Measurements from ENCODE around the gene PTPN14.
A peak's percentile ranks its signal among the peaks of the same experiment; 100 is the strongest.

The PTPN14 gene

GRCh38 chr1:214460304-214460916 is 91.0 kb downstream of the PTPN14 start:
- Histone ChIP-seq H3K4me1 (ENCODE audit: insufficient read depth, low read length) (peaks cover 33% of the 10 kb centered on the region), H3K4me3 (ENCODE audit: low read length) (no peak overlapping the region), H3K27me3 (ENCODE audit: insufficient read depth, low read length) (no peaks in the 10 kb centered on the region), H3K36me3 (ENCODE audit: insufficient read depth, low read length) (peaks cover 9% of the 10 kb centered on the region; the same call in 1 of the 2 replicates), H3K27ac (ENCODE audit: low read depth, low read length) (peak overlapping the region; percentile 56; the same call in 1 of the 2 replicates), H3K9me3 (ENCODE audit: insufficient read depth, low read depth, low read length) (no peaks in the 10 kb centered on the region), H3K9ac (ENCODE audit: low read depth, low read length) (peak overlapping the region; percentile 32; the same call in 1 of the 2 replicates)
- WGBS = 83% methylated on average over 2 of the region's 2 CpGs

GRCh38 chr1:214459895-214460294 is 91.5 kb downstream of the PTPN14 start:
- H3K27ac ChIP-seq (ENCODE audit: low read depth, low read length) = 0 out of 2 replicates have a peak overlapping the region, but pooled peaks have one; percentile 2
- no peaks in the 10 kb centered on the region for H3K9me3 ChIP-seq (ENCODE audit: insufficient read depth, low read depth, low read length)
- H3K4me1 ChIP-seq (ENCODE audit: insufficient read depth, low read length) = peaks cover 39% of the 10 kb centered on the region
- H3K4me3 ChIP-seq (ENCODE audit: low read length) = no peak overlapping the region
- no peaks in the 10 kb centered on the region for H3K27me3 ChIP-seq (ENCODE audit: insufficient read depth, low read length)
- H3K9ac ChIP-seq (ENCODE audit: low read depth, low read length) = no peak overlapping the region
- H3K36me3 ChIP-seq (ENCODE audit: insufficient read depth, low read length) = peaks cover 9% of the 10 kb centered on the region; the same call in 1 of the 2 replicates
- WGBS = 81% methylated on average over 3 of the region's 3 CpGs

- H3K9me3 ChIP-seq (ENCODE audit: insufficient read depth, low read depth, low read length) = no peaks in the 10 kb centered on the region
- no peak overlapping the region for H3K9ac ChIP-seq (ENCODE audit: low read depth, low read length)
- no peak overlapping the region for H3K27ac ChIP-seq (ENCODE audit: low read depth, low read length)
- 80% methylated on average over 1 of the region's 1 CpG for WGBS
- no peak overlapping the region for H3K4me3 ChIP-seq (ENCODE audit: low read length)
- H3K4me1 ChIP-seq (ENCODE audit: insufficient read depth, low read length) = peaks cover 45% of the 10 kb centered on the region
- peaks cover 4% of the 10 kb centered on the region; the same call in 1 of the 2 replicates for H3K36me3 ChIP-seq (ENCODE audit: insufficient read depth, low read length)
- no peaks in the 10 kb centered on the region for H3K27me3 ChIP-seq (ENCODE audit: insufficient read depth, low read length)
Measured at GRCh38 chr1:214458541-214458940, 92.9 kb downstream of the PTPN14 start.

GRCh38 chr1:214455971-214456867 is 95.2 kb downstream of the PTPN14 start:
- Histone ChIP-seq H3K36me3 (ENCODE audit: insufficient read depth, low read length) (peaks cover 5% of the 10 kb centered on the region; the same call in 1 of the 2 replicates), H3K27ac (ENCODE audit: low read depth, low read length) (no peak overlapping the region), H3K9ac (ENCODE audit: low read depth, low read length) (no peak overlapping the region), H3K9me3 (ENCODE audit: insufficient read depth, low read depth, low read length) (no peaks in the 10 kb centered on the region), H3K4me1 (ENCODE audit: insufficient read depth, low read length) (peaks cover 63% of the 10 kb centered on the region), H3K4me3 (ENCODE audit: low read length) (no peak overlapping the region), H3K27me3 (ENCODE audit: insufficient read depth, low read length) (no peaks in the 10 kb centered on the region)
- WGBS = 97% methylated on average over 6 of the region's 6 CpGs

- H3K36me3 ChIP-seq (ENCODE audit: insufficient read depth, low read length) = peaks cover 11% of the 10 kb centered on the region
- no peak overlapping the region for H3K9ac ChIP-seq (ENCODE audit: low read depth, low read length)
- no peaks in the 10 kb centered on the region for H3K9me3 ChIP-seq (ENCODE audit: insufficient read depth, low read depth, low read length)
- H3K4me1 ChIP-seq (ENCODE audit: insufficient read depth, low read length) = peaks cover 59% of the 10 kb centered on the region
- H3K27me3 ChIP-seq (ENCODE audit: insufficient read depth, low read length) = no peaks in the 10 kb centered on the region
- no peak overlapping the region for H3K27ac ChIP-seq (ENCODE audit: low read depth, low read length)
- WGBS = 89% methylated on average over 3 of the region's 3 CpGs
- no peak overlapping the region for H3K4me3 ChIP-seq (ENCODE audit: low read length)
Measured at GRCh38 chr1:214455479-214455878, 95.9 kb downstream of the PTPN14 start.

GRCh38 chr1:214454569-214455396 is 96.6 kb downstream of the PTPN14 start:
- Histone ChIP-seq H3K9ac (ENCODE audit: low read depth, low read length) (no peak overlapping the region), H3K9me3 (ENCODE audit: insufficient read depth, low read depth, low read length) (no peaks in the 10 kb centered on the region), H3K36me3 (ENCODE audit: insufficient read depth, low read length) (peaks cover 12% of the 10 kb centered on the region), H3K4me1 (ENCODE audit: insufficient read depth, low read length) (peaks cover 52% of the 10 kb centered on the region), H3K4me3 (ENCODE audit: low read length) (no peak overlapping the region), H3K27me3 (ENCODE audit: insufficient read depth, low read length) (no peaks in the 10 kb centered on the region), H3K27ac (ENCODE audit: low read depth, low read length) (no peak overlapping the region)
- WGBS = 82% methylated on average over 2 of the region's 3 CpGs

GRCh38 chr1:214453109-214453722 is 98.2 kb downstream of the PTPN14 start:
- peaks cover 12% of the 10 kb centered on the region for H3K36me3 ChIP-seq (ENCODE audit: insufficient read depth, low read length)
- WGBS = 93% methylated on average over 3 of the region's 3 CpGs
- H3K4me3 ChIP-seq (ENCODE audit: low read length) = no peak overlapping the region
- H3K4me1 ChIP-seq (ENCODE audit: insufficient read depth, low read length) = peaks cover 52% of the 10 kb centered on the region
- H3K27me3 ChIP-seq (ENCODE audit: insufficient read depth, low read length) = no peaks in the 10 kb centered on the region
- H3K9ac ChIP-seq (ENCODE audit: low read depth, low read length) = no peak overlapping the region
- no peaks in the 10 kb centered on the region for H3K9me3 ChIP-seq (ENCODE audit: insufficient read depth, low read depth, low read length)
- H3K27ac ChIP-seq (ENCODE audit: low read depth, low read length) = no peak overlapping the region

GRCh38 chr1:214452152-214452784 is 99.1 kb downstream of the PTPN14 start:
- Histone ChIP-seq H3K9me3 (ENCODE audit: insufficient read depth, low read depth, low read length) (no peaks in the 10 kb centered on the region), H3K9ac (ENCODE audit: low read depth, low read length) (no peak overlapping the region), H3K4me1 (ENCODE audit: insufficient read depth, low read length) (peaks cover 59% of the 10 kb centered on the region), H3K36me3 (ENCODE audit: insufficient read depth, low read length) (peaks cover 12% of the 10 kb centered on the region), H3K4me3 (ENCODE audit: low read length) (no peak overlapping the region), H3K27me3 (ENCODE audit: insufficient read depth, low read length) (no peaks in the 10 kb centered on the region), H3K27ac (ENCODE audit: low read depth, low read length) (no peak overlapping the region)
- WGBS = 91% methylated on average over 9 of the region's 10 CpGs

GRCh38 chr1:214451596-214451995 is 99.8 kb downstream of the PTPN14 start:
- Histone ChIP-seq H3K9ac (ENCODE audit: low read depth, low read length) (no peak overlapping the region), H3K27me3 (ENCODE audit: insufficient read depth, low read length) (no peaks in the 10 kb centered on the region), H3K9me3 (ENCODE audit: insufficient read depth, low read depth, low read length) (no peaks in the 10 kb centered on the region), H3K4me1 (ENCODE audit: insufficient read depth, low read length) (peaks cover 65% of the 10 kb centered on the region), H3K36me3 (ENCODE audit: insufficient read depth, low read length) (peaks cover 12% of the 10 kb centered on the region), H3K27ac (ENCODE audit: low read depth, low read length) (no peak overlapping the region), H3K4me3 (ENCODE audit: low read length) (no peak overlapping the region)
- 93% methylated on average over 4 of the region's 4 CpGs for WGBS

- Histone ChIP-seq H3K9me3 (ENCODE audit: insufficient read depth, low read depth, low read length) (no peaks in the 10 kb centered on the region), H3K27me3 (ENCODE audit: insufficient read depth, low read length) (no peaks in the 10 kb centered on the region), H3K4me1 (ENCODE audit: insufficient read depth, low read length) (peaks cover 68% of the 10 kb centered on the region), H3K4me3 (ENCODE audit: low read length) (no peak overlapping the region), H3K27ac (ENCODE audit: low read depth, low read length) (peak overlapping the region; percentile 40; the same call in 1 of the 2 replicates), H3K36me3 (ENCODE audit: insufficient read depth, low read length) (peaks cover 12% of the 10 kb centered on the region), H3K9ac (ENCODE audit: low read depth, low read length) (no peak overlapping the region)
- 96% methylated on average over 3 of the region's 3 CpGs for WGBS
Measured at GRCh38 chr1:214449371-214449770, 102.0 kb downstream of the PTPN14 start.
